Transverse colon (tissue), 4 donors: ENCODE data around the gene TCAIM. TPM values are rescaled to one million over a fixed set of nuclear protein-coding genes. Genes with fewer than 3 reads are reported as not detected.

Source experiments
- DNase-seq: peaks from one replicate; pipeline ENCODE4 v3.0.0-alpha.2; 2019
- H3K27ac ChIP-seq, 4 donors: fragments of 200-600 bp; sonication (generic); 2 replicates each; pipeline ENCODE4 v1.5.1; 2016 to 2018; ENCODE audit warnings: inconsistent platforms in 4 of 4
- H3K27me3 ChIP-seq: fragments of 200-600 bp; sonication (generic); 2 replicates; pipeline ENCODE4 v1.5.1; 2017; ENCODE audit warnings: inconsistent platforms
- H3K36me3 ChIP-seq, 4 donors: fragments of 200-600 bp; sonication (generic); 2 replicates each; pipeline ENCODE4 v1.5.1; 2017 to 2019; ENCODE audit warnings: inconsistent platforms in 4 of 4
- H3K4me1 ChIP-seq, 4 donors: fragments of 200-600 bp; sonication (generic); 2 replicates each; pipeline ENCODE4 v1.5.1; 2017 to 2020; ENCODE audit warnings: inconsistent platforms in 4 of 4
- H3K4me3 ChIP-seq, 4 donors: fragments of 200-600 bp; sonication (generic); 1 replicate in 1 of 4; 2 replicates in 3 of 4; pipeline versions ENCODE4 v1.5.1 to v1.6.1; 2017 to 2019; ENCODE audit warnings: inconsistent platforms in 4 of 4
- H3K9me3 ChIP-seq, 2 donors: fragments of 200-600 bp; sonication (generic); 2 replicates each; pipeline ENCODE4 v1.5.1; 2017 to 2019; ENCODE audit warnings: inconsistent platforms in 2 of 2
- CTCF ChIP-seq, 5 experiments: fragments of 200-600 bp in 3 of 5; fragments of 450-650 bp in 2 of 5; sonication (generic) in 3 of 5; IDR thresholded peaks; 1 replicate in 2 of 5; 2 replicates in 3 of 5; pipeline ENCODE4 v1.5.1; 2016 to 2017; ENCODE audit warnings: antibody characterized with exemption in 5 of 5, inconsistent platforms in 3 of 5, mild to moderate bottlenecking in 2 of 5, moderate library complexity in 1 of 5
- EP300 ChIP-seq: sonication (generic); formaldehyde crosslinking; IDR thresholded peaks from one replicate; pipeline ENCODE4 v1.6.1; 2017; ENCODE audit warnings: antibody characterized with exemption, low read depth
- POLR2A ChIP-seq: fragments of 450-650 bp; IDR thresholded peaks from one replicate; pipeline ENCODE4 v1.6.1; 2016; ENCODE audit warnings: antibody characterized with exemption, mild to moderate bottlenecking, moderate library complexity
- POLR2AphosphoS5 ChIP-seq, 3 donors: sonication (generic); formaldehyde crosslinking; IDR thresholded peaks; one replicate each; pipeline ENCODE4 v1.6.1; 2016; ENCODE audit warnings: antibody characterized with exemption in 3 of 3
- WGBS, 2 donors: methylation state at CpG; one replicate each; pipeline ENCODE4 v1.1.5; 2018; ENCODE audit warnings: low coverage in 1 of 2; 5-methylcytosine and 5-hydroxymethylcytosine counted together
- in situ Hi-C, 4 donors: fragments of 200-750 bp; cut with MboI; loops; one replicate each; pipeline versions ENCODE4 v1.15.0 to v1.15.1; 2017; ENCODE audit warnings: low sequenced_read_pairs in 3 of 4, low pct_ligation_motif_present in 1 of 4, low pct_unique_long_range_greater_than_20kb in 1 of 4
- intact Hi-C: fragments of 100-400 bp; cut with DNase I; formaldehyde crosslinking; loops from one replicate; pipeline ENCODE4 v1.15.1; 2023; ENCODE audit warnings: low total_unique reads
- total RNA-seq, 4 donors: library from RNA; depleted of rRNA; stranded (reverse); fragments of >200 nt; gene quantifications; one replicate each; pipeline ENCODE4 v1.1.0, GENCODE V29; 2016

The TCAIM gene
- total RNA-seq, 4 donors from 2014 or later: 2.2 to 19.5 (median 14.6) TPM

GRCh38 chr3:44323341-44323955 is 15.1 kb upstream of the TCAIM start:
- H3K9me3 ChIP-seq: no peaks in the 10 kb centered on the region
- peaks cover 0 to 8% (median 0%) of the 10 kb centered on the region in 4 donors for H3K4me1 ChIP-seq
- DNase-seq: peak; percentile 70
- no peaks in the 10 kb centered on the region for H3K36me3 ChIP-seq
- no peak for TF ChIP-seq POLR2A
- TF ChIP-seq CTCF (IDR thresholded peaks at IDR 0.05): peak; percentile 66 to 86 (median 81)
- no peak for TF ChIP-seq POLR2AphosphoS5 (IDR thresholded peaks at IDR 0.05)
- no peak for TF ChIP-seq EP300
- peaks cover 5% of the 10 kb centered on the region for H3K27me3 ChIP-seq
- in situ Hi-C loops: no loop called here
- no peak overlapping the region for H3K4me3 ChIP-seq
- no peak overlapping the region for H3K27ac ChIP-seq
- intact Hi-C loops: no loop called here
- 2 to 4% methylated on average over 4 of the region's 4 CpGs for WGBS, 2 donors

GRCh38 chr3:44324584-44324983 is 14.0 kb upstream of the TCAIM start:
- Histone ChIP-seq H3K27me3 (no peaks in the 10 kb centered on the region), H3K36me3 (no peaks in the 10 kb centered on the region), H3K27ac (no peak overlapping the region), H3K9me3 (no peaks in the 10 kb centered on the region), H3K4me3 (no peak overlapping the region), H3K4me1 (peaks cover 0 to 8% (median 0%) of the 10 kb centered on the region in 4 donors)
- TF ChIP-seq CTCF (IDR thresholded peaks at IDR 0.05) (no peak), POLR2AphosphoS5 (IDR thresholded peaks at IDR 0.05) (no peak), POLR2A (no peak), EP300 (no peak)
- in situ Hi-C loops (no loop called here), intact Hi-C loops (no loop called here)
- no peak for DNase-seq

GRCh38 chr3:44326019-44326418 is 12.5 kb upstream of the TCAIM start:
- no peak for DNase-seq
- no peaks in the 10 kb centered on the region for H3K36me3 ChIP-seq
- in situ Hi-C loops (no loop called here), intact Hi-C loops (no loop called here)
- no peak overlapping the region for H3K4me3 ChIP-seq
- no peak for TF ChIP-seq CTCF (IDR thresholded peaks at IDR 0.05)
- TF ChIP-seq POLR2A: no peak
- H3K27me3 ChIP-seq: no peaks in the 10 kb centered on the region
- H3K27ac ChIP-seq: no peak overlapping the region
- WGBS, 2 donors: 53 to 68% methylated on average over 2 of the region's 2 CpGs
- peaks cover 0 to 8% (median 0%) of the 10 kb centered on the region in 4 donors for H3K4me1 ChIP-seq
- H3K9me3 ChIP-seq: no peaks in the 10 kb centered on the region

- Histone ChIP-seq H3K27me3 (no peaks in the 10 kb centered on the region), H3K9me3 (no peaks in the 10 kb centered on the region), H3K4me1 (peaks cover 0 to 6% (median 0%) of the 10 kb centered on the region in 4 donors), H3K4me3 (no peak overlapping the region), H3K36me3 (no peaks in the 10 kb centered on the region), H3K27ac (no peak overlapping the region)
- in situ Hi-C loops (no loop called here), intact Hi-C loops (no loop called here)
- DNase-seq: no peak
- 72 to 78% methylated on average over 3 of the region's 3 CpGs for WGBS, 2 donors
- TF ChIP-seq CTCF (IDR thresholded peaks at IDR 0.05) (no peak), EP300 (no peak), POLR2AphosphoS5 (IDR thresholded peaks at IDR 0.05) (no peak), POLR2A (no peak)
Measured at GRCh38 chr3:44326515-44326914, 12.1 kb upstream of the TCAIM start.
